ENCODE measurements around the gene PIAS3. TPM values are rescaled to one million over a fixed set of nuclear protein-coding genes. Genes with fewer than 3 reads are reported as not detected.

PIAS3 gene
- total RNA-seq, 1 donor from 2014 or later = 58.5 TPM

- peaks cover 51% of the 10 kb centered on the region for H3K4me1 Mint-ChIP-seq (ENCODE audit: low read depth)
- H3K27ac Mint-ChIP-seq (ENCODE audit: unreplicated experiment) = peak overlapping the region; percentile 96
- no peak for TF ChIP-seq CTCF (IDR thresholded peaks at IDR 0.05)
- no peak for DNase-seq (ENCODE audit: low spot score)
- peak overlapping the region; percentile 19 for H3K4me3 Mint-ChIP-seq (ENCODE audit: unreplicated experiment)
- H3K27me3 Mint-ChIP-seq (ENCODE audit: low read depth) = no peaks in the 10 kb centered on the region
- H3K9me3 Mint-ChIP-seq (ENCODE audit: low read depth) = no peaks in the 10 kb centered on the region
- H3K36me3 Mint-ChIP-seq (ENCODE audit: low read depth) = peaks cover 3% of the 10 kb centered on the region
Observed at GRCh38 chr1:145891143-145891542, 32.3 kb upstream of the PIAS3 start.

GRCh38 chr1:145889722-145890121 is 30.8 kb upstream of the PIAS3 start:
- peaks cover 59% of the 10 kb centered on the region for H3K4me1 Mint-ChIP-seq (ENCODE audit: low read depth)
- H3K4me3 Mint-ChIP-seq (ENCODE audit: unreplicated experiment) = no peak overlapping the region
- TF ChIP-seq CTCF (IDR thresholded peaks at IDR 0.05) = no peak
- H3K27me3 Mint-ChIP-seq (ENCODE audit: low read depth) = peaks cover 5% of the 10 kb centered on the region
- H3K27ac Mint-ChIP-seq (ENCODE audit: unreplicated experiment) = no peak overlapping the region
- H3K9me3 Mint-ChIP-seq (ENCODE audit: low read depth) = no peaks in the 10 kb centered on the region
- no peaks in the 10 kb centered on the region for H3K36me3 Mint-ChIP-seq (ENCODE audit: low read depth)
- no peak for DNase-seq (ENCODE audit: low spot score)

- Mint-ChIP-seq H3K27ac (ENCODE audit: unreplicated experiment) (peak overlapping the region; percentile 12), H3K4me3 (ENCODE audit: unreplicated experiment) (no peak overlapping the region), H3K9me3 (ENCODE audit: low read depth) (no peaks in the 10 kb centered on the region), H3K27me3 (ENCODE audit: low read depth) (peaks cover 7% of the 10 kb centered on the region), H3K4me1 (ENCODE audit: low read depth) (peaks cover 52% of the 10 kb centered on the region), H3K36me3 (ENCODE audit: low read depth) (no peaks in the 10 kb centered on the region)
- DNase-seq (ENCODE audit: low spot score) = no peak
- no peak for TF ChIP-seq CTCF (IDR thresholded peaks at IDR 0.05)
Observed at GRCh38 chr1:145887631-145888030, 28.8 kb upstream of the PIAS3 start.

GRCh38 chr1:145886816-145887215 is 27.9 kb upstream of the PIAS3 start:
- Mint-ChIP-seq H3K4me3 (ENCODE audit: unreplicated experiment) (peak overlapping the region; percentile 41), H3K4me1 (ENCODE audit: low read depth) (peaks cover 46% of the 10 kb centered on the region), H3K36me3 (ENCODE audit: low read depth) (no peaks in the 10 kb centered on the region), H3K27me3 (ENCODE audit: low read depth) (peaks cover 7% of the 10 kb centered on the region), H3K9me3 (ENCODE audit: low read depth) (no peaks in the 10 kb centered on the region), H3K27ac (ENCODE audit: unreplicated experiment) (no peak overlapping the region)
- no peak for TF ChIP-seq CTCF (IDR thresholded peaks at IDR 0.05)
- no peak for DNase-seq (ENCODE audit: low spot score)

GRCh38 chr1:145886390-145886789 is 27.5 kb upstream of the PIAS3 start:
- Mint-ChIP-seq H3K27ac (ENCODE audit: unreplicated experiment) (no peak overlapping the region), H3K27me3 (ENCODE audit: low read depth) (peaks cover 7% of the 10 kb centered on the region), H3K9me3 (ENCODE audit: low read depth) (no peaks in the 10 kb centered on the region), H3K4me1 (ENCODE audit: low read depth) (peaks cover 42% of the 10 kb centered on the region), H3K4me3 (ENCODE audit: unreplicated experiment) (peak overlapping the region; percentile 83), H3K36me3 (ENCODE audit: low read depth) (no peaks in the 10 kb centered on the region)
- no peak for DNase-seq (ENCODE audit: low spot score)
- no peak for TF ChIP-seq CTCF (IDR thresholded peaks at IDR 0.05)
